Activated effector memory CD4-positive, alpha-beta T cell treated with anti-CD3 and anti-CD28 coated beads, Interleukin-2, amount 50 U/mL, for 16 hours (primary cell): Measurements from ENCODE around the gene NELFA.

ENCODE experiments used
- DNase-seq: peaks from one replicate; pipeline ENCODE4 v3.0.0-alpha.2; 2020

The NELFA gene

GRCh38 chr4:1961563-1961962, 47.2 kb downstream of the NELFA start:
- no peak for DNase-seq

DNA sequence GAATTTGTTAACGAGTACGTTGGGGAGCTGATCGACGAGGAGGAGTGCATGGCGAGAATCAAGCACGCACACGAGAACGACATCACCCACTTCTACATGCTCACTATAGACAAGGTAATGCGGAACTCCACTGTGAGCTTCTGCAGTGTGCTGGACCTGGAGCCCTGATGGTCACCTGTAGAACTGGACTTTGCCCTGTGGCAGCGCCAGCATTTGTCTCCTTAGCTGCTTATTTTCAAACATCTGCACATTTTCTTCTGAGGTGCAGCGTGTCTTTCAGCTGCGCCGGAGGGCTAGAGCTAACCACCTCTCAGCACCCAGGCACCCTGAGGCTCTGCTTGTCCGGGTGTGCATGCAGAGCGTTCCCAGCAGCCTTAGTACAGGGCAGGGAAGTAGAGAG, 47.7 kb downstream of the NELFA start:
- no peak for DNase-seq

GRCh38 chr4:1960170-1960825, 48.5 kb downstream of the NELFA start:
- no peak for DNase-seq

DNA sequence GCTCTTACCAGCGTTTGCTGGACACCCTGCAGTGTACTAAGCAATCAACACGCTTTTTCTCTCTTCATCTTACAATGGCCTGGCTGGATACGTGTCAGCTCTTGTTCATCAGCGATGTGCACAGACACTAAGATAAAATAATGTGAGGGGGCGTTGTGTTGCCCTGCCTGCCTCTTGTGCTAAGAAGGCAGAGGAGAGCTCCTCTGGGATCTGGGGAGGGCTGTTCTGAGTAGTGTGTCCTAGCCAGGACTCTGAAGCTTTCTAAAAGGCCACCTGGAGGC, 49.7 kb downstream of the NELFA start:
- DNase-seq = no peak

- no peak for DNase-seq
Measured at GRCh38 chr4:1958276-1959103, 50.3 kb downstream of the NELFA start.

DNA sequence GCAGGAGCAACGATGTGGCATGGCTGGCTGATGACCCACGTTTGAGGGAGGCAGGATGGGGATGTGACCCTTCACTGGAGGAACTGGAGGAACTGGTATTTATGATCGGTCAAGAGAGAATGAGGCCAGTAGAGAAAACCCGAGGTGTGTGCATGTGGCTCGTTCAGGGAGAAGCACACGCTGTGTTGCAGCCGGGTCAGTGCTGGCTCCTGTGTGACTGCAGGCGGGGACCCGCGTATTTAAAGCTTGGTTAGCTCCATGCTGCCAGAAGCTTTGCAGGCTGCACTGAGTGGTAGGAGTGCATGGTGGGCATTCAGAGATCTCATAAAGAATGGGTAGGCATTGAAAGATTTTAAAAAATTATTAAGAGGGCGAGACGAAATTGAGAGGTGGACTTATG, 52.1 kb downstream of the NELFA start:
- no peak for DNase-seq

GRCh38 chr4:1953335-1953734, 55.4 kb downstream of the NELFA start:
- DNase-seq = no peak

DNA sequence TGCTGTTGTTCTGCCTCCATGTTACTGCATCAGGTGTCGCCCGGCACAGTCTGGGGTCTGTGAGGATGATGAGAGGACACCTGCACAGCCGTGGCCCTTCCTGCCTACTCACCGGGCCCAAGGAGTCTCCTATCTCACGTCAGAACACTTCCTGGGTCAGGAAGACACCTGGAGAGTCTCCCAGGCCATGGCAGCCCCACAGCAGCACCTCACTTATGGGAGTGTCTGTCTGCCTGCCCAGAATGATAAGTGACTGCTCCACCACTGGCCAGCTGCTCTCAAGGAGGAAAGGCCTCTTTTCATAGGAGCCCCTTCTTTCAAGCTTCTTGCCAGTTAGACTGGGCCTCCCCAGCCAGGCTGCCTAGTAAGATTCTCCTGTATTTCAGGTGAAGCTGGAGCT, 56.1 kb downstream of the NELFA start:
- no peak for DNase-seq

- no peak for DNase-seq
Measured at GRCh38 chr4:1952058-1952700, 56.6 kb downstream of the NELFA start.

DNA sequence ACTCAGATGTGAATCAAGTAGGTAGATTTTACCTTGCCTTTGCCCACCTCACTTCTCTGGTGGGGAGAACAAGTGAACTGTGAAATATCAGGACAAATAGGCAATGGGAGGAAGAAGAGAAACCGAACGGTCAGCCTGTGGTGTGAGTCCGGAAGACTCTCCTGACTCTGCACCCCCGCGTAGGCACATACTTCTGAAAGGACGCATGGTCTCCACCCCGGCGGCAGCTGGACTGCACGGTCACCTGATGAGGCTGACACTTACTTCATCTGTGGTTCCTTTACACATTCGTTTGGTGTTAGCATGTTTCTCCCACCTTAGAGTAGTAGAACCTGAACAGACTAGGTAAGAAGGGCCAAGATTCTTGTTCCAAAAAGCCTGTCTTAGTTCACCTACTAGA, 58.4 kb downstream of the NELFA start:
- no peak for DNase-seq

DNA sequence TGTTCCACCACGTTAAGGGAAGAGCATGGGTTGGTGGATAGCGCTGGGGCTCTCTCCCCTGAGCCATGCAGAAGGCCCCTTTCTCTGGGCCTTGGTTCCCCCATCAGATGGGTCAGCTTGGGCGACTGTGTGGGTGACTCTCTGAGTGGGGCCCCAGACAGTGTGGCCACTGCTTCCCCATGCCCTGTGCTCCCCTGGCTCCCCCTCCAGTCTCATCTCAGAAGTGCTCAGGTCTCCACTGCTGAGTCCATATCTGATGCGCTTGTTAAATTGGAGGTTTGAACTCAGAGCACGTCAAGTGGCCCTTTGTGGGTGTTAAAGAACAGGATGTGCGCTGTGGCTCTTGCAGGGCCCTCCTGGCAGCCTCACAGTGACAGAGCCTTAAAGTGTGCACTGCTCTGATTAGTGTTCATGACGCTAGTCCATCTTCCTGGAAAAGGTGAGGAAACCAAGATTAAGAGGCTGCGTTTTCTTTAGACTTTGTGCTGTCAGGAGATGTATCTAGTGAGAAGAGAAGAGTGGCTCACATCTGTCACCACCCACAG, 59.8 kb downstream of the NELFA start:
- no peak for DNase-seq

DNA sequence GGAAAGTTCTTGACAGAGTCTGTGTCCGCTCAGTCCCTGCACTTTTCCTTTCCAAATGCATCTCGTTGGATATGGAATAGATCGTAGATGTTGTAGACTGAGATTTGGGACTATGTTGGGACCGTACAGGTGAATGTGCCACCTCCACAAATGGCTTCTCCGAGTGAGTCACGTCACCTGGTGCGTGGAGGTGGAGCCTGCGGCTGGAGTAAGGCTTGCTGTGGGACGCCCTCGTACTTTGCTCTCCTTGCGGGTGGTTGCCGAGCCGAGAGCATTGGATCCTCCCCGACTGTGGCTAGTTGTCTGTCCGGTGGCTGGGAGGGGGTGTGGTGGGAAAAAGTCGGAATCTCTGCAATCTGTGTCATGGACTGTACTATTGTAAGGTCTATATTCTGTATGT, 60.5 kb downstream of the NELFA start:
- DNase-seq = no peak

DNA sequence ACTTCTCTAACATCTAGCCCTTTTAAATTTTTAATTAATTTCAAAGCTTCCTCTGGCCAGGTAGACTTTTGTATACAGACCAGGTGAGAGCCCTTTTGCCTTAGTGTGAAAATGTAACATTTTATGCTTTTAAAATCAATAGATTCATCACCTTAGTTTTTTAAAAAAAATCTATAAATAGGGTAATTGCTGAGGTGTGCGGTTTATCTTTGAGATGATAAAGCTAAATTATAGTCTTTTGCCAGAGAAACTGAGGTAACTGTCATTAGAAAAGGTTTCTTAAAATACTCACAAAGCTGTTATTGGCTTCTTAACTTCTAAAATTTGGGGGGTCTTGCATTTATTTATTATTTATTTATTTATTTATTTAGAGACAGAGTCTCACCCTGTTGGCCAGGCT, 62.9 kb downstream of the NELFA start:
- no peak for DNase-seq

GRCh38 chr4:1945124-1945895, 63.5 kb downstream of the NELFA start:
- DNase-seq = no peak

DNA sequence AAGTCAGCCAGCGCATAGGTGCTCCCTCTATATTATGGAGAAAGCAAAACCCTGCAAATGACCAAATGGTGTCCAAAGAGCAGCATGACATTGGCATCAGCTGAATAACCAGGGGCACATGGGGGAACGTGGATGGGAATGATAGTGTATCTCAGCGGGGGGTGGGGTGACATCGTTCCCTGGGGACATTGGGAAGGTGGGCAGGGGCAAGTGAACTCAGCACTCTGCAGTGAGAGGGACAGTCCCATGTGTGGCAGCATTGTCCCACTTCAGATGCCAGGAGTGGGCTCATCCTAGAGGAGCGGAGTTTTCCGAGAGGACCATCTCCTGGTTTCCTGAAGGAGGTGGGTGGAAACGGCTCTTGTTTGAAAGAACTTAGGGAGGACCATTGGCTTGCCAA, 64.8 kb downstream of the NELFA start:
- DNase-seq = no peak

DNA sequence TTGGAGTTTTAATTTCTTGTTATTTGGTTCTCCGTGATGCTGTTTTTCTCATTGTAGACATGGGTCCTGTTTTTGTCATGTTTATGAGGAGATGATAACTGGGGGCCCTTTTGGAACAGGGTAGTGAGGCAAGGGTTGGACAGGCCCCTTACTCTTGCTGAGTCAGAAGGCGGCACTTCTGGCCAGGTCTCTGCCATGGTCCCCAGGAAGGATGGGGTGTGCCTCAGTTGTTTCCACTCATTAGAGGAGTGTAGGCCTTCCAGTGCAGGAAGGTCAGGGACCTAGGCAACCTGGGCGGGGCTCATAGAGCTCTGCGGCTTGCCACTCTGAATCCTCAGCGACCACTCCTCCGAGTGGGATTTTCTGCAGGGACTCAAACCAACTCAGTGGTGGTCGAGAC, 68.2 kb downstream of the NELFA start:
- DNase-seq = no peak

- DNase-seq = no peak
Measured at GRCh38 chr4:1939664-1940509, 68.9 kb downstream of the NELFA start.

- DNase-seq = no peak
Measured at GRCh38 chr4:1938027-1938426, 70.7 kb downstream of the NELFA start.

DNA sequence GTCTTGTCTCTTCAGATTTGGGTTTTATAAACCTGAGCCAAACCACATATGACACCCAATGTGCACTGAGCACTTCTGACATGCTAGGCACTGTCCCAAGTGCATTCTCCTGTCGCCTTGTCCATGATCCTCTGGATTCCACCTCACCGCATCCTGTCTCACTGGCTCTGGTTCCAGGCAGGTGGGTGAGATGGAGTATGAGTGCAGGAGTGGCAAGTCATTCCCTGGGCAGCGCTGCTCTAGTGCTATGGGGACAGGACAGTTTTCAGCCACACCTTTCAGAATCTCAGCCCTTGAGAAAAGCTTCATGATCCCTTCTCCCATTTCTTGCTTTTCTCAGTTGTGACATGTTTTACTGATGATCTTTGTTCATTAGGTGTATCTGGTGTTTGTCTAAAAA, 71.2 kb downstream of the NELFA start:
- no peak for DNase-seq

- DNase-seq = no peak
Measured at GRCh38 chr4:1933700-1934099, 75.1 kb downstream of the NELFA start.

DNA sequence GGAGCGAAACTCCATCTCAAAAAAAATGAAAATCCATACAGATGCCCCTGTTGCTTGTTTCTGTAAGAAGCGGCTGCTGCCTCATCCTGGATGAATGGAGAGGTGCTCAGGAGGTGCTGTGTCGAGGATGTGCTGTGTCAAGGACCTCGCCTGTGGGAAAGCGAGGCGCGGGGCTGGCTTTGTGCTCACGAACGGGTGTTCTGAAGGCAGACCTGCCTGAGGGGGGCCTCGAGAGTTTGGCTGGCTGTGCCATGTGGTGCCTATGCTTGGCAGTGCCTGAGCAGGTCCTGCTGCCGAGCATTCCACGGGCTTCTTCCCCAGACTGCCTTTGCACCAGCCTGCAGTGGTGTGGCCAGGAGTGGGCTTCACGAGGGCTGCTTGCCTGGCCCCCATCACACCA, 76.0 kb downstream of the NELFA start:
- no peak for DNase-seq
